ENCODE data around the gene GIMAP1. TPM values are rescaled to one million over a fixed set of nuclear protein-coding genes. Genes with fewer than 3 reads are reported as not detected.

The GIMAP1 gene
- total and polyA plus RNA-seq, 2 of the 8 experiments (the other 6 are each of a cell fraction or from before 2014, with no cell fraction given) = not detected

- Histone ChIP-seq H3K4me1 (replicated peaks in 1 of 4; ENCODE audit: control insufficient read depth in 3 of 4, insufficient read depth in 4 of 4, low read length in 3 of 4) (peaks cover 0 to 2% (median 0%) of the 10 kb centered on the region in 4 experiments; a peak in 1 of 7 replicates), H3K18ac (ENCODE audit: extremely low read depth, low read length) (no peak overlapping the region), H4K5ac (ENCODE audit: insufficient read length, low read depth, low read length) (no peak overlapping the region), H4K20me1 (replicated peaks in 1 of 2; ENCODE audit: control insufficient read depth in 1 of 2, insufficient read depth in 2 of 2, low read length in 2 of 2) (peaks cover 10 to 36% of the 10 kb centered on the region in 2 experiments), H2AK5ac (ENCODE audit: low read depth, low read length) (no peak overlapping the region), H3K9ac (replicated peaks in 1 of 4; ENCODE audit: extremely low read depth in 1 of 4, low read depth in 3 of 4, low read length in 3 of 4) (no peak overlapping the region), H3K4me2 (ENCODE audit: insufficient read depth in 1 of 2, low read depth in 2 of 2, low read length in 2 of 2) (no peak overlapping the region), H3K4me3 (ENCODE audit: extremely low read depth in 1 of 4, insufficient read depth in 2 of 4, low read depth in 3 of 4, low read length in 4 of 4) (no peak overlapping the region), H3K23ac (ENCODE audit: insufficient read length) (no peak overlapping the region), H2BK12ac (ENCODE audit: low read depth, low read length) (no peak overlapping the region), H2BK15ac (ENCODE audit: low read length) (no peak overlapping the region), H4K8ac (ENCODE audit: extremely low read depth, insufficient read depth, low read length) (no peak overlapping the region), H3K23me2 (ENCODE audit: low read depth, low read length) (no peaks in the 10 kb centered on the region), H3K79me1 (ENCODE audit: low read depth, low read length) (no peaks in the 10 kb centered on the region), H3K36me3 (ENCODE audit: control insufficient read depth in 2 of 4, insufficient read depth in 4 of 4, low read length in 3 of 4) (peaks cover 0 to 5% (median 0%) of the 10 kb centered on the region in 4 experiments; a peak in 1 of 8 replicates), H2BK120ac (replicated peaks; ENCODE audit: low read depth, low read length) (no peak overlapping the region), H4K91ac (replicated peaks; ENCODE audit: insufficient read length, low read length) (no peak overlapping the region), H3K79me2 (ENCODE audit: control insufficient read depth in 1 of 2, insufficient read depth in 2 of 2, low read length in 2 of 2) (no peaks in the 10 kb centered on the region), H2BK20ac (ENCODE audit: low read length) (no peak overlapping the region), H3K9me3 (ENCODE audit: insufficient read depth in 2 of 2, low read depth in 1 of 2, low read length in 1 of 2) (peaks cover 0 to 15% of the 10 kb centered on the region in 2 experiments; a peak in 2 of 4 replicates), H3K14ac (ENCODE audit: insufficient read length) (no peak overlapping the region), H3K56ac (replicated peaks; ENCODE audit: insufficient read length, low read depth, low read length) (no peak overlapping the region), H2AFZ (ENCODE audit: low read length) (no peak overlapping the region), H3K27ac (ENCODE audit: low read depth, low read length) (no peak overlapping the region), H2BK5ac (ENCODE audit: low read depth, low read length) (no peak overlapping the region), H3K4ac (replicated peaks; ENCODE audit: insufficient read length, low read depth, low read length) (no peak overlapping the region), H3K27me3 (replicated peaks in 1 of 4; ENCODE audit: control insufficient read depth in 3 of 4, extremely low read depth in 1 of 4, insufficient read depth in 3 of 4, low read length in 3 of 4) (peaks cover 83 to 97% (median 92%) of the 10 kb centered on the region in 4 experiments)
- POLR2A ChIA-PET (ENCODE audit: partially characterized antibody) = no interaction called here
- peak; percentile 88 for FAIRE-seq
- WGBS, 2 experiments (ENCODE audit: extremely low coverage in 1 of 2, insufficient coverage in 1 of 2, insufficient read length in 1 of 2, insufficient replicate concordance in 2 of 2, low coverage in 1 of 2, low lambda C conversion rate in 2 of 2, missing lambda C conversion rate in 1 of 2) = 30% methylated on average over 3 of the region's 3 CpGs; no CpG with 5 or more reads in 1 of the 2 experiments
- DNase-seq (ENCODE audit: low read depth in 1 of 2, low spot score in 2 of 2) = peak in 1 of 2 experiments; percentile 31
- CTCF ChIA-PET (ENCODE audit: partially characterized antibody) = interaction anchor here (1.0 kb wide), 1 partner anchor 260 kb away, joined by 3 read pairs; no protein-coding TSS in a partner anchor
- TF ChIP-seq POU5F1 (IDR thresholded peaks at IDR 0.05; ENCODE audit: low read depth, low read length) = peak; percentile 100
- TF ChIP-seq RAD21 (IDR thresholded peaks at IDR 0.05 in 1 of 2, conservative IDR thresholded peaks at IDR 0.05 in 1 of 2; ENCODE audit: low read depth in 2 of 2, low read length in 2 of 2) = peak in 1 of 2 experiments; percentile 18; a peak in 2 of 4 replicates
- TF ChIP-seq SIX5 (IDR thresholded peaks at IDR 0.05; ENCODE audit: low read depth, low read length) = no peak
- TF ChIP-seq CHD2 (IDR thresholded peaks at IDR 0.05; ENCODE audit: low read length) = 0 out of 2 replicates have a peak, but pooled peaks have one; percentile 34
- no peak for TF ChIP-seq YY1 (IDR thresholded peaks at IDR 0.05; ENCODE audit: low read depth, low read length)
- no peak for TF ChIP-seq SUZ12 (IDR thresholded peaks at IDR 0.05; ENCODE audit: low read length)
- TF ChIP-seq TBP (IDR thresholded peaks at IDR 0.05; ENCODE audit: low read depth, low read length) = no peak
- peak; percentile 99 for TF ChIP-seq POLR2AphosphoS5 (IDR thresholded peaks at IDR 0.05; ENCODE audit: low read depth, low read length)
Observed at GRCh38 chr7:150735596-150736358, 19.4 kb downstream of the GIMAP1 start.

Measured in H1 (cell line).